GM12872 (cell line): Measurements from ENCODE around the gene TMOD1.

Experiments used
- TF ChIP-seq, protein P1 (sequence below): IDR thresholded peaks from 3 replicates; pipeline ENCODE4 v1.5.1; 2011; ENCODE audit warnings: low read depth, mild to moderate bottlenecking, low read length, moderate library complexity; ENCODE audit not compliant: insufficient read depth

The TMOD1 gene

DNA sequence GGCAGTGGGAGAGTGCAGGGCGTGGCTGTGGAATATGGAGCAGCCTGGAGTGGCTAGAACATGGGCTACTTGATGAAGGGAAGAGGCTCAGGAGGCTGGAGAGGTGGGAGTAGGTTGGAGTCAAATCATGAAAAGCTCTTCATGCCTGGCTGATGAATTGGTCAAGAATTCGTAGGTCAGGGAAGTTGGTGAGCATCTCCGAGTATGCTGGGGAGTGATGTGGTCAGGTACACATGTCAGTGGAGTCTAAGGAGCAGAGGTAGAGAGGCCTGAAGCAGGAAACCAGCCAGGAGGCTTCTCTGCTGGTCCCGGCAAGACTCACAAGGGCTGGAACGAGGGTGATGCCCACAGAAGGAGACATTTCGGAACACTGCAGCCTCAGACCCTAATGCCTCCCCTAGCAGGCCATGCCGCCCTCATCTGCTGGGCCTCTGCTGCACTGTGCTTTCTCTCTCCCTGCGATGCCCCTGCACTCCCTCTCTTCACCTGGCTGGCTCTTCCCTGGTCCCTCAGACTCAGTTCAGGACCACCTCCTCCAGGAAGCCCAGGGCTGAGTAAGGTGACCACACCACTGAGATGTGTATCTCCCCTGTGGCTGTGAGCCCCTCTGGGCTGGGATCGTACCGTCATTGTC, 33.6 kb downstream of the TMOD1 start:
- TF ChIP-seq, protein P1, sequence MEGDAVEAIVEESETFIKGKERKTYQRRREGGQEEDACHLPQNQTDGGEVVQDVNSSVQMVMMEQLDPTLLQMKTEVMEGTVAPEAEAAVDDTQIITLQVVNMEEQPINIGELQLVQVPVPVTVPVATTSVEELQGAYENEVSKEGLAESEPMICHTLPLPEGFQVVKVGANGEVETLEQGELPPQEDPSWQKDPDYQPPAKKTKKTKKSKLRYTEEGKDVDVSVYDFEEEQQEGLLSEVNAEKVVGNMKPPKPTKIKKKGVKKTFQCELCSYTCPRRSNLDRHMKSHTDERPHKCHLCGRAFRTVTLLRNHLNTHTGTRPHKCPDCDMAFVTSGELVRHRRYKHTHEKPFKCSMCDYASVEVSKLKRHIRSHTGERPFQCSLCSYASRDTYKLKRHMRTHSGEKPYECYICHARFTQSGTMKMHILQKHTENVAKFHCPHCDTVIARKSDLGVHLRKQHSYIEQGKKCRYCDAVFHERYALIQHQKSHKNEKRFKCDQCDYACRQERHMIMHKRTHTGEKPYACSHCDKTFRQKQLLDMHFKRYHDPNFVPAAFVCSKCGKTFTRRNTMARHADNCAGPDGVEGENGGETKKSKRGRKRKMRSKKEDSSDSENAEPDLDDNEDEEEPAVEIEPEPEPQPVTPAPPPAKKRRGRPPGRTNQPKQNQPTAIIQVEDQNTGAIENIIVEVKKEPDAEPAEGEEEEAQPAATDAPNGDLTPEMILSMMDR, result no peak

DNA sequence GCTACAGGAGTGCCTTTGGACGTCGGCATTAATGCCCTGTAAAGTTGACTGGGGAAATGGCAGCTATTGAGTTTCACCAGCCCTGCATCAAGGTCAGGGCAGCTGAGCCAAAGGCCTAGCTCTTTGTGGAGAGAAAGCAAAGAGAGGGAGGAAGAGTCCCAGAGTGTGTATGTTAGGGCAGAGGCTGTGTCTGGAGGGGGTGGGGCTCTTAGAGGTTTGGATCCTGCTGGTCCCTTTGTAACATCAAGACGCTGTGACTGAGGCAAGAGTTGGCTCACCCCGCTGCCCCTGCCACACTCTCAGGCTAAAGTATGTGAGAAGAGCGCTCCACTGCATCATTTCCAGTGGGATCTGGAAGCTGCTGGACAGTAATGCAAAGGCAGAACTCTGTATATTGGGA, 34.3 kb downstream of the TMOD1 start:
- TF ChIP-seq, protein P1, result no peak

DNA sequence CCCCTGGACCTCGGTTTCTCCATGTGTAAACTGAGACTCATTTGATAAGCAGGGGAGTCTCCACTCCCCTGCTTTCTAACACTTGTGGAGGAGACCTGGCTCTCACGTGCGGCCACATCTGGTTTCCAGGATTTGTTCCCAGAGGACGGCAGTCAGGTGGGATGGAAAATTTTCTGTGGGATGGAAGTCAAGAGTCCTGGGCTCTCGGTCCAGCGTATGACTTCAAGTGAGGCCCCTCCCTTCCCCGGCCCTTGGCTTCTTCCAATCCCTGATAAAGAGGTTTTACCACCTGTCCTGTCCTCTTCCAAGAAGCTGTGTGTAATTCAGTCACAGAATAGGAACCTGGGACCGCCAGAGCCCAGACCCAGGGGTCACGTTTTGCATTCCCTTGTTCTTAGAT, 35.0 kb downstream of the TMOD1 start:
- TF ChIP-seq, protein P1, result no peak

DNA sequence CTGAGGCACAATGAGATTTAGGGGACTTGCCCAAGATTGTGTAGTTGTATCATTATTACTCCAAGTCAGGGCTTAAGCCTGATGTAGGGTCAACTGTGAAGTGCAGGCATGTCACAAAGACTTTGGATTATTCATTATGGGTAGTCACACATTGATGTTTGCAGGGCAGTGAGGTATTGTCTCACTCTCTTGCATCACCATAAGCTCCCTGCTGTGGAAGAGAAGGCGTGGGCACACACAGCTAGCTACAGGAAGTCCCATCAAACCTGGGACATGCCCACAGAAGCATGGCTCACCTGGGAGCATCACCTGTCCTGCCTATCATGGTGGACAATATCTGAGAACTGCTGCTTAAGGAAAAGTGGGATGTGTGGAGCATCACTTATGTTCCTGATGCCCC, 42.1 kb downstream of the TMOD1 start:
- TF ChIP-seq, protein P1, result no peak

DNA sequence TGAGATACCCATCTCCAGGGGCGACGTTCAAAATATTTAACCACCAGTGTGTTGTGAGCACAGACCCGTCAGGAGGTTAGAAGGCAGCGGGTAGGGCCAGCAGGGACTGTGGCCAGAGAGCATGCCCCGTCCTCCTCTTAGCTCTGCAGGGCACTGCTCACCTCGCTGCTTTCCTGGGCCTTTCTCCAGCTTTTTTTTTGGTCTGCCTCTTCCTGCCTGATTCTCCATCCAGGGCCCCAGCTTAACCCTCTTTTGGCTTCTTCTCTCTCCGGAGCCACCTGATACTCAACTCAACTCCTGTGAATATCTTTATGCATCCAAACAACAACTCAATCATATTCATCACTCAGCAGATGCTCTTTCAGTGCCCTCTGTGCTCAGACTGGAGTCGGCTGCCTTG, 44.0 kb downstream of the TMOD1 start:
- TF ChIP-seq, protein P1, result no peak

DNA sequence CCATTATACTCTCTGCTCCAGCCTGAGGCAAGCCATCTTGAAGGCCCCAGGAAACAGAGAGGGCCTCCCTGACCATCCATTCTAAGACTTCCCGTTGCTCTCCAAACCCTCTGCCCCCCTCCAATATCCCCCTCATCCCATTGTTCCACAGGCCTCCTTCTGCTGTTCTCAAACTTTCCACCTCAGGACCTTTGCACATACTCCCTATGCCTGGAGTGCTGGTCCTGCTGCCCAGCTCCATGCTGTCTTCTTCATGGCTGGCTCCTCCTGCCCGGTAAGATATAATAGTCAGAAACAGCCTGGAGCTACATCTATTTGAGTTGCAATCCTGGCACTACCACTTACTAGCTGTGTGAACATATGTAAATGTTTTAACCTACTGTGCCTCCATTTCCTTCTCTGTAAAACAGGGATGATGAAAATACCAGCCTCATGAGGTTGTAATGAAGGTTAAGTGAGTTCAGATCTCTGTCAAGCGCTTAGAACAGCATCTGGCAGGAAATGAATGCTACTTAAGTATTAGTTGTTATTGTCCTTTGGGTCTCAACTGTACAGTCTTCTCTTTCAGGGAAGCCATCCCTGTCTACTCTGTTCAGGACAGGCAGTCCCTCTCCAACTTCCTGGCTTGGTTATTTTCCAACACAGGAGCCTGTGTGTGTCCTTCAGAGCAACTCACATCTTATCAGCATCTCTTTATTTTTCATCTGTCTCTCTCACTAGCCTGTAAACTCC, 45.8 kb downstream of the TMOD1 start:
- TF ChIP-seq, protein P1, result no peak

DNA sequence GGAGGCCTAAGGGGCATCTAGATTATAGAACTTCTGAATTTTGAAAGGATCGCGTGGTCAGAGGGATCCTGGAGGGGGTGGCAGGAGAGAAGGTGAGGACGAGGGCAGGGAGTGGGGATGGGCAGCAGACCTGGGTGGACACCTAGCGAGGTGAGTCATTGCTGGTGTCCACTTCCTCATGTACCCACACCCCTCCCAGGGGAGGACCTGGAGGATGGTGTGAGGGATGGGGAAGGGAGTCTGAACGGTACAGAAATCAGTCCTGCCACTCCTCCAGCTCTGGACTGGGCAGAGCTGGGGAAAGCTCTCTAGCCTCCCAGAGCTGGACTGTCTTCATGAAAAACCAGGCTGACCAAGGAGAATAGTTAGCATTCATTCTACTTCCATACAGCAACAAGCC, 46.9 kb downstream of the TMOD1 start:
- TF ChIP-seq, protein P1, result no peak
